HG02623 (cell line): ENCODE data around the gene DGCR6.
"Not testable (repeated sequence)": the region's sequence is repeated elsewhere in the genome, so short reads cannot be mapped to it uniquely, and the experiment has no call there.

Experiments
- ATAC-seq: cut with Tn5 transposase; IDR thresholded peaks from one replicate; pipeline ENCODE4 v1.9.1; 2021; ENCODE audit warnings: moderate library complexity; ENCODE audit not compliant: unreplicated experiment

The DGCR6 gene

DNA sequence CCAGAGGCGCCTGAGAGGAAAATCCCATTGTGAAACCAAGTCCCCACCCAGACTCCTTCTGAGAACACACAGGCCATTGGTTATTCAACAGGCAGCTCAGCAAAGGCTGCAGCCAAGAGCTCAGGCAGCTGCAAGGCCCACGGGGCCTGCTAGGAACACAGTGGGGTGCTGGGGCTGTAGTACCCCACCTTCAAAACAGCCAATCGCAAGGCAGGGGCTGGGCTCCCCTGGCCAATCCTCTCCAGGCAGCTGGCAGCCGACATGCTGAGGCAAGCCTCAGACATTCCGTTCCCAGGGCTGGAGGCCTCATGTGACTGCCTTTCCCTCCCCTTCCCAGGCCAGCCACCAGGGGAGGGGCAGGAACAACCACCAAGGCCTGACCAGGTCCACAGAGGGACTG, 23.3 kb downstream of the DGCR6 start:
- no peak for ATAC-seq

DNA sequence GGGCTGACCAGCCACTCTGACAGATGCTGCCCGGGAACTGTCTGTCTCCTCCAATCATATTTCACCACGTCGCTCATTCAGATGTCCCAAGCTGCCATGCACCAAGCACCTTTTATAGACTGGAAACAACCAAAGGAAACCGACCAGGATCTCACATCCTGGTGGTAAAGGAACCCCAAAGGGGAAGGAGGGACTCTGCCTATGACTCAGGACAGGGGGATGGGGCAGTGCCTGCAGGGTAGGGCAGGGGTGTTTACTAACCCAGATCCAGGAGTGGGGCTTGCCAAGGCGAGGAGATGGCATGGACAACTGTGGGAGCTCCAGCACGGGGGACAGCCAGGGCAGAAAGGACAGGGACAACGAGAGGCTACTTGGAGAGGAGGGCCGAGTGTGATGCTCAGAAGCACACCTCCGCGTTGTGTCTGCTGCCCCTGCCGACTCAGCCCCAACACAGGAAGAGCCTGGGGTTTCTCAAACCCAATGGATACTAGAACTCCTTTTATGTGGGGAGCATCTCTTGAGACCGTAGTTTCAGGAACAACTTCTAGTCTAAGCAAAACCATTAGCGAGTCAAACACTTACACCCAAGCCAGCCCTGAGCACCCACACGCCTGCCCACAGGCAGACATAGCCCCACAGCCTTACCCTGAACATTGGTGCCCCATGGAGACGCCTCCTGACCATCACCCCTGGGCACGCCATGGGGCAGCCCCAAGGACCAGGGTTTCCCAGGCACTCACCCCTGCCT, 26.0 kb downstream of the DGCR6 start:
- ATAC-seq: no peak

DNA sequence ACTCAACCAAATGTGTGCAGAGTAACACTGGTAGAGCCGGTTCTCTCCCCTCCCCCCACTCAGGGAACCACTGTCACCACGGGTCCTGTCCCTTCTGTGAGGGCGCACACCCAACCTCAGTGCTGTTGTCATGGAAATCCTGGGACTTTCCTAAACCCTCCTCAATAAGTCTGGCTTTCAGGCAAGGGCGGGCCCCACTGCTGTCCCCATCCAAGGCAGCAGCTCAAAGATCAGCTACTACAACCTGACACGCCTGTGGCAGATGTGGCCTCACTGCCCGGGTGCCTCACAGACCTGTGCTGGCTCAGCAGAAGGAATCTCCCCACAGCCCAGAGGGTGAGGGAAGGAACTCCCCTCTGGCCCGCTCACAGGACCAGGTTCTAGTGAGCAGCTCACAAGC, 27.8 kb downstream of the DGCR6 start:
- no peak for ATAC-seq

DNA sequence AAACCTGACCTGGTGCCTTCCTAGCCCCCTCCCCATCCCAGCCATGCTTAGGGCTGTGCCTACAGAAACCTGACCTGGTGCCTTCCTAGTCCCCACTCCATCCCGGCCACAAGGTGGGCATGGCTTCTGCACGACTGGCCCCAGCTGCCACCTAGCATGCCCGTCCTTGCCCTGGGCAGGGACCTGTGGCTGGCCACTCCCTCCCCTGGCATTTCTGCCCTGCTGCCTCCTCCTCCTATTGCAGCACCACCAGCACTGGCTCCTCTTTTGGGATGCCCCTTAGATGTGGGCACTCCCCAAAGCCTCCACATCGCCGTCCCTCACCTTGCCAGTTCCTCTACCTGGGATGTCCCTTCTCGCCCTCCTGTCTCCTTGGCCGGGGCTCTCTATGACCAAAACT, 28.6 kb downstream of the DGCR6 start:
- not testable (repeated sequence) for ATAC-seq

DNA sequence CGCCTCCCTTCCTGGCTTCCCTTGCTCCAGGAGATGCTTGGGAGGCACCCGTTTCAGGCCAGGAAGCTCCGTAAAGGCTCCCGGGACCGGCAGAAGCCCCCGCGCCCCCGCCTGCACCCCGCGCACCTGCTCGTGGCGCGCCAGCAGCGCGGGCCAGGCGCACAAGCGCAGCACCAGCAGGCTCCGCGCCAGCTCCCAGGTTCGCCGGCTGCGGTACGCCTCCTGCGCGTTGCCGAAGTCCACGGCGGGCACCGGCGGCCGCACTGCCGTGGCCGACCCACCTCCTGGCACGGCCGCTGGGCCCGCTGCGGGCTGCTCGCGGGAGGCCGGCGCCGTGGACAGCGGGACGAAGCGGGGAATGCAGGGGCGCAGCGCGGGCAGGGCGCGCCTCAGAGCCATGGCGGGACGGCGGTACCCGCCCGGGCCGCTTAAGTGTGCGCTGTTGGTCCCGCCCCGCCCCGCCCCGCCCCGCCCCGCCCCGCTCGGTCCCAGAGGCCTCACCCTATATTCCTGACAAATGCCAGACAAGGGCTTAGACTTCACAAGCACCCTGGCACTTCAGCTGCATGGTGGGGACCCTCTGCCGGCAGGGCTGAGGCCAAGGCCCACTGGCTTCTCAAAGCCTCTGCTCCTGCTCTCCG, 29.9 kb downstream of the DGCR6 start, which contains the start of gene PRODH:
Gene PRODH (minus strand): TSS at position 405 of the 641 bp plus-strand sequence. CDS start 6 bp downstream, at position 399.
- no peak for ATAC-seq

DNA sequence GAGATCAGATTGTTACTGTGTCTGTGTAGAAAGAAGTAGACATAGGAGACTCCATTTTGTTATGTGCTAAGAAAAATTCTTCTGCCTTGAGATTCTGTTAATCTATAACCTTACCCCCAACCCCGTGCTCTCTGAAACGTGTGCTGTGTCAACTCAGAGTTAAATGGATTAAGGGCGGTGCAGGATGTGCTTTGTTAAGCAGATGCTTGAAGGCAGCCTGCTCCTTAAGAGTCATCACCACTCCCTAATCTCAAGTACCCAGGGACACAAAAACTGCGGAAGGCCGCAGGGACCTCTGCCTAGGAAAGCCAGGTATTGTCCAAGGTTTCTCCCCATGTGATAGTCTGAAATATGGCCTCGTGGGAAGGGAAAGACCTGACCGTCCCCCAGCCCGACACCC, 32.6 kb downstream of the DGCR6 start:
- not testable (repeated sequence) for ATAC-seq

DNA sequence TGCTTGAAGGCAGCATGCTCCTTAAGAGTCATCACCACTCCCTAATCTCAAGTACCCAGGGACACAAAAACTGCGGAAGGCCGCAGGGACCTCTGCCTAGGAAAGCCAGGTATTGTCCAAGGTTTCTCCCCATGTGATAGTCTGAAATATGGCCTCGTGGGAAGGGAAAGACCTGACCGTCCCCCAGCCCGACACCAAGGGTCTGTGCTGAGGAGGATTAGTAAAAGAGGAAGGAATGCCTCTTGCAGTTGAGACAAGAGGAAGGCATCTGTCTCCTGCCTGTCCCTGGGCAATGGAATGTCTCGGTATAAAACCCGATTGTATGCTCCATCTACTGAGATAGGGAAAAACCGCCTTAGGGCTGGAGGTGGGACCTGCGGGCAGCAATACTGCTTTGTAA, 41.0 kb downstream of the DGCR6 start:
- not testable (repeated sequence) for ATAC-seq

DNA sequence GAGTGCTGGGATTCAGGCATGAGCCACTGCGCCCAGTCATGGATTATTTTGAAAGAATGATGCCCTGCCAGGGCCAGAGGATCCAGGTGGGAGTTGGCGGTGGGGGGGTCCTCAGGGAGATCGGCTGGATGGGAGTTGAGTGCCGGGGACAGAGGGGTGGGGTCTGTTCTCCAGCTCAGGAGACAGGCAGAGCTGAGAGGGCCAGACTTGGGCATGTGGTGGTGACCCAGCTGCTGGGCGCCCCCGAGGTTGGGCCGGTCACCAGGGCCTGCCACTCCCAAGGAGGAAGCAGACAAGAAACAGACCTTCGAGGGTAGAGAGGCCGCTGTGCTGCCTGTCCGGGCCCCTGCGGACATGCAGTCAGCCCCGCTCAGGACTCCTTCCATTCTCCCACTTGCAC, 41.8 kb downstream of the DGCR6 start:
- no peak for ATAC-seq

DNA sequence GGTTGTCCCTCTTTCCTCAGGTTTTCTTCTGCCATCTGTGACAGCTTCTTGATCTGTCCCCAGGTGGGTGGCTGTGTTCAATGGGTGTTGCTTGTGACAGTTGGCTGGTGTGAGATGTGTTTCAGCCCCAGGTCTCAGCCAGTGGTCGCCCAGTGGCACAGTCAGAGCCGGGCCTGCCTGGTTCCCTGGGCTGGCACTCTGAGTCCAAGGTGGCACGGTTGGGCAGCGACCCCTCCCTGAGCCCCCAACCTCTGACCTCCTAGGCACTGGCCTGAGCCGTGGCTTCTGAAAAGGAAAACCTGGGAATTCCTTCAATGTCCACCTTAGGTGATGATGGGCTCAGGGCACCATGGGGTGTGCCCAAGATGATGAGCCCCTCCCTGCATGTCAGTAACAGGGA, 44.0 kb downstream of the DGCR6 start:
- no peak for ATAC-seq

DNA sequence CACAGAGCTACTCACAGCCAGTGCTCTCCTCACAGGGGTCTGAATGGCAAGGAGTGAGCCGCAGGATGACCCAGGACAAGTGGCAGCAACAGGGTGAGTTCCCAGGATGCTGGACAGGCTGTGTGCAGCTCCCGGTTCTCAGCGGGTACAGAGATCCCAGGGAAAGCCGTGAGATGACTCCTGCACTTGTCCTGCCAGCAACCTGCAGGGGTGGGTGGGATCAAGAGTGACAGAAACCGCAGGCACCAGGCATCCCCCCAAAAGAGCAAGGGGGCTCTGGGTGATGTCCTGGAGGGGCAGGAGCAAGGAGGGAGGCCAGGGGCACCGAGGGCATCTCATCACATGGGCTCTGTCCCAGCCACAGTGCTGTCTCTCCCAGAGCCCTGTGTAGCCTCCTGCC, 45.9 kb downstream of the DGCR6 start:
- ATAC-seq: no peak

DNA sequence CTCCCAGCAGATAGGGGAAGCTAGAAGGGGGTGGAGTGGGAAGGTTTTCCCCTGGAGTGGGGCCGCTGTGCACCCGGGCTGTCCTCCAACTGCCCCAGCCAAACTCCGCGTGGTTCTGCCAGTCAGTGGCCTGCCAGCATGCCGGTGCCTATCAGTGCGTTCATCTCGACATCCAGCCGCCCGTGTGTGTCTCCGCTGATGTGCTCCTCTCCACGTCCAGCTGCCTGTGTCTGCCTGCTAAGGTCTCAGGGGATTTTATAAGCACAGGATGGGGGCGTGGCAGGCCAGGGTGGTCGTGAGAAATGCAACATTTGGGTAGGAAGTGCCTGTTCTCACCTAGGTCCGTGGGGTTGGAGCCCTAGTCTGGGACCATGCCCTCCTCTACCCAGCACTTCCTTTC, 47.0 kb downstream of the DGCR6 start:
- not testable (repeated sequence) for ATAC-seq

DNA sequence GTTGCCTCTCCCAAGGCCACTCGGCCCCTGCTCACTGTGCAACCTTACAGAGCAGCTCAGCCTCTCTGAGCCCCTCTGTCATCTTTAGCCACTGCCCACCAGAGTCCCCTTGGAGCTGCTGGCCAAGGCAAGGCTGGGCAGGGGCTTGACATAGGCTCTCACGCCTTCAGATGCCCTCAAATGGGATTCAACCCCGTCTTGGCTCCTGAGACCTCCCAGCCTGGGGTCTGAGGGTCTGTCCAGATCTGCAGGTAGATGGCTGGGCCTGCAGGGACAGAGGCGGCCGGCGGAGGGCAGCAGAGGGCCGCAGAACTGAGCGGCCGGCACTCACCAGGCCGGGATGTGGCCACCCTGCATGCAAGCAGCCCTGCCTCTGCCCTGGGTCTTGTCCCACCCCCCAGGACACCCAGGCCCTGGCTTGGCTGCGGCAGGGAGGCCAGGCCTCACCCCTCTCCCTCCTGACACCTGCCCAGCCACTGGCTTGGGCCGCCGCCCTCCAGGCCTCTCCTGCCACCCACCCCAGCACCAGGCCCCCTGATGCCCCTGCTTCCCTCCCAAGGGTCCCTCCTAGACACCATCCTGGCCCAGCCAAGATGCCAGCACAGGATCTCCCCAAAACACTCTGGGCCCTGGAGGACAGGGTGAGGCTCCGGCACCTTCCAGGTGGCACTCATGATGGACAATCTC, 48.3 kb downstream of the DGCR6 start:
- ATAC-seq: not testable (repeated sequence)

DNA sequence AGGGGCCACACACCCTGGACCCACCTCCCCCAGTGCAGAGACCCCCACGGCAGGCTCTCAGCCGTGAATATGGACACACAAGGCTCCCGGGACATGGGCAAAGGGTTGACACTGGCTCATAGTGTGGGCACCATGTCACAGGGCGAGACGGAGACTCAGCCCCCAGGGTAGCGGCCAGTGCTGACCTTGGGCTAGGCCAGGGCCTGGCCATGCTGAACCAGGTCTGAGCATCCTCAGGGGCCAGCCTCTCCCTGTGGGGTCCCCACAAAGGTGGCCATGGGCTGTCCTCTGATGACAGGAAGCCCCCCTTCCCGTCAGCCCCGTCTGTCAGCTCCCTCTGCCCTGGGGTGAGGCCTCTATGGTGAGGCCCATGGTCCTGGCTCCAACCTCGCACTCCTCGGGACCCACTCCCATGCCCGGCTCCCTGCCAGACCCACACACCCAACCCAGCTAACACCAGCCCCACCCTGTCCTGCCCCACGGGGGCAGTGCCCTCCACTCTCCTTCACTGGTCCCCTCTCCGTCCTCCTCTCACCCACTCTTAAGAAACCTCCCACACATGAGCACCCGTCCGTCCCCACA, 49.0 kb downstream of the DGCR6 start:
- ATAC-seq: no peak

DNA sequence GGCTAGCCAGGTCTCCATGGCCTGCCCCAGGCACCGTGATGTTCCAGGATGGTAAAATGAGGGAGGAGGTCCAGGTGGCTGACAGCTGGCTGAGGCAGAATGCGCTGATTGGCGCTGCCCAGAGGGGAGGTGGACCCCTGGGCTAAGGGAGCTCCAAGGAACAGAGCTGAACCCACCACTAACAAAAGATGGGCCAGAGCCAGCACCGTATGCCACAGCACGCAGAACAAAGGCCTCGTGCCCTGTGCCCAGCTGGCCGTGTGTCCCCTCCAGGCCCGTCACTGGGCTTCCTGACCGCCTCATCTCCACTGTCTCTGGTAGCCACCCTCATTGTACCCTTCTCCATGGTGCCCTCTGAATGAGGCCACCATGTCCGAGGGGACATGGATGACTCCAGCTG, 49.6 kb downstream of the DGCR6 start:
- no peak for ATAC-seq

DNA sequence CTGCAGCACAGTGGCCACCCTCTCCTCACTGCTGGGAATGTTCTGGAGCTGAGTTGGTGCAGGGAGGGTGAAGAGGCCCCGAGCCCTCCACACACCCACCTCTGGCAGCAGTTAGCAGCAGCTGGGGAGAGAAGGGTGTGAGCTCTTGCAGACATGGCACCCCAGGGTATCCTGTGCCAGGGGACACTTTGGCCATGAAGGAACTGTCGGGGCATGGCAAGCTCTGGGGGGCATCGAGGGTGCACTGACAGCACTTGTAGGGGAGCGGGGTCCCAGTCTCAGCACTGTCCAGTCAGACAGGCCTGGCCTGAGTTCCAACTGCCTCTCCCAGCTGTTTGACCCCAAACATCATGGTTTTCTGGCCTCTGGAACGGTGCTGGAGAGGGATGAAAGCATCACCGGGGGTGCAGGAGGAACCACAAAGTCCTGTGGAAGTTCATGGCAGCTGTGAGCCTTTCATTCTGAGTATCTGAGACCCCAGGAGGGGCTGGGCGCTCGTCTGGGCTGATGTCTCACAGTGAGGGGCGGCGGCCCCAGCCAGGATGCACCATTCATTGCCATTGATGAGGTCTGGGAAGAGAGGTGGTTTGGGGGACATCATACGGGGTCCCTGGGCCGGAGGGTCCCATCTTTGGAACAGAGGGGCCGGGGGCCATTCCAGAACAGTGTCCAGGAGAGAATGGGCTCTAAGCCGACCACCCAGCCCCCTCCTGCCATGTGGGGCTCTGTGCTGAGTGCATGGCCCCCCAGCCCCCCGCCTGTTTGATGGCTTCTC, 50.2 kb downstream of the DGCR6 start:
- not testable (repeated sequence) for ATAC-seq

DNA sequence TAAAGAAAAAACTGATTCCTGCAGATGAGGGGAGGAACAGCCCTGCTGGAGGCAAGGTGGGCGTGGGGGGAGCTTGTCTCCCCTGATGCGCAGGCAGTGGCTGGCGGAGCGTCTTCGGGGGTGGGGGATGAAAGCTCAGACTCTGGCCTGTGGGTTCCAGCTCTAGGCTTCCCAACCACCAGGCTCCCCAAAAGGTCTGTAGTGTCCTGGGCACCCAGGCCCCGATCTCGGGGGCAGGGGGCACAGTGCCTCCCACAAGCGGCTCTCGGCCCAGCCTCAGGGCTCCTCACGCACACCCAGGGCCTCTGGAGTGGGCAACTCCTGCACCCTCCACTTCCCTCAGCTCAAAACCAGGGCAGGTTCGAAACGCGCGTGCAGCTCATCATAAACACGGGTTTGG, 50.8 kb downstream of the DGCR6 start:
- ATAC-seq: not testable (repeated sequence)

DNA sequence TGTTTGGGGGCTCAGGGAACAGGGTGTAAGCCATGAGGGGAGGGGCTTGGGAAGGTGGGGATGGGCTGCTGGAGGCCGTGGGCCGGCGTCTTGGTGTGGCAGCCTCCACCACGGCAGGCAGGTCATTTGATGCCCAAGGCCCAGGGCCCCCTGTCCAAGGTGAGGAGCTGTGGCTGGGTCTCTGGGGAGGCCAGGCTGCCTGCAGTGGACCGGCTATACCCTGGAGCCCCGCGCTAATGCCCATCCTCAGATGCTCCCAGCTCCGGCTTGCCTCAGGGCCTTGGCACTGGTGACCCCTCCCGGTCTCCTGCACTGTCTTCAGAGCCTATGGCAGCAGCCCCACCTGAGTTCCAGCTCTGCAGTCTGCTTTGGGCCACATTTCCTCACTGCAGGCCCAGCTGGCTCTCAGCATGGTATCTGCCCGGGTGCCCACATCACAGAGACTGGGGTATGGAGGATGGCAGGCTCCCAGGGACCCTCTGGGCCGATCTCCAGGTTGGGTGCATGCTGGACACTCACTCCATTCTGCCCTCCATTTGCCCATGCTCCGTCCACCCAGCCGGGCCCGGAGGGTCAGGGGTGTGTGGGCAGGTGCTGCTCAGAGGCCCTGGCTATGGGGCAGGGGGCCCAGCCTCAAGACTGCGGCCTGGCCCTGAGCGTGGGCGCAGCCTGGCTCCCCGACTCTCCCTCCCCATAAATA, 51.7 kb downstream of the DGCR6 start:
- ATAC-seq: not testable (repeated sequence)

DNA sequence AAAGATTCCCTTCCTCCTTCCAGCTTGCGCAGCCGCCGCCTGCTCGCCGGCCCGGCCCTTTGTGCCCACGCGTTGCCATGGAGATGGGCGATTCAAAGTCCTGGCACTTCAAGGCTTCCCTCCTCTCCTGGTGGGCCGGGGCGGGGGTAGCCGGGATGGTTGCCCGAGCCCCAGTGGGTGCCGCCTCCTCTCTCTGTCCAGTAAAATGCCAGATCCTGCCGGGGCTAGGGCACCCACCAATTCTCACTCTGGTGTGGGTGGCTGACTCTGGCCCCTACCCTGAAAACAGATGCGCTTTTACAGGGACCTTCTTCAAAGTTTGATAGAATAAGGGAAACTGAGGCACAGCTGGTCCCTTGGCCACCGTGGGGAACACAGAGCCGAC, 52.2 kb downstream of the DGCR6 start:
- ATAC-seq: not testable (repeated sequence)

DNA sequence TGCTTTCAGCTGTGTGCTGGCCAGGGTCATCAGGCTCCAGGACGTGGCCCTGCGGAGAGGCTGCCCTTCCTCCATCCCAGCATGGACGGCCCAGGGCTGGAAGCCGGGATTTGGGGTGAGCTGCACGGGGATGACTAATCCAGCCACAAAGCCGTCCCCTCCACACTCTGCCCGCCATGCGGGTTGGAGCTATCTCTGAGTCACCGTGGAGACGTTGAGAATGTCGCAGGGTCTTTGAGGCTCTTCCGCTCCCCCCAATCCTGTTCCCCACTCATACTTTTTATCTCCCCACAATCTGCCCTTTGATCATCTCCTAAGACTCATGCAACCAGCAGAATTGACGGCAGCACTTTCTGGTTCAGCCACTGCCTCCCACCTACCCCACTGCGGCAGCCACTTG, 52.6 kb downstream of the DGCR6 start:
- not testable (repeated sequence) for ATAC-seq

DNA sequence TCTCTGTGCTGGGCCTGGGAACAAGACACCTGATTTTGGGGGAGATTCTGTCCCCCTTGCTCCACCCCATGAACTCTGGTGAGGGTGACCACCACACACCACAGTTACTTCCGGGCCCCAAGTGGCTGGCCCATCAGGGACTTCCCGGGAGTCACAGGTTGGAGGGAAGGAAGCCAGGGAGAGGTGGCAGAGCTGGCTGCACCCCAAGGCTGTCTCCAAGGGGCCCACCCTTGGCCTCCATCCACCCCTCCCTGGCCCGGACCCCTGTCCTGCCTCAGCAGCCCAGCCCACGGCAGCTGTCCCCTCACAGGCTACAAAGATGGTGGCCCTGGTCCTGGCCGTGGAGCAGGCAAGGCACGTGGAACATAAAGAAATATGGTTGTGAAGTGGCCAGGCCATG, 53.1 kb downstream of the DGCR6 start:
- ATAC-seq: not testable (repeated sequence)
